IPS-20b (cell line): ENCODE measurements around the gene AFF3.

Experiments used
- H3K27ac ChIP-seq: one replicate; pipeline ENCODE4 v1.5.1; 2013; ENCODE audit warnings: low read length
- H3K27me3 ChIP-seq: 2 replicates; pipeline ENCODE4 v1.6.1; 2013; ENCODE audit warnings: mild to moderate bottlenecking, low read length, inconsistent platforms; ENCODE audit not compliant: insufficient read depth
- H3K36me3 ChIP-seq: 2 replicates; pipeline ENCODE4 v1.6.1; 2013; ENCODE audit warnings: low read depth, mild to moderate bottlenecking, inconsistent platforms, low read length, moderate library complexity; ENCODE audit not compliant: insufficient read depth
- H3K4me1 ChIP-seq: 2 replicates; pipeline ENCODE4 v1.6.1; 2013; ENCODE audit warnings: mild to moderate bottlenecking, control low read depth, inconsistent platforms, low read length, moderate library complexity; ENCODE audit not compliant: insufficient read depth
- H3K4me3 ChIP-seq: 2 replicates; pipeline ENCODE4 v1.5.1; 2013; ENCODE audit warnings: mild to moderate bottlenecking, low read length, inconsistent platforms
- H3K9ac ChIP-seq: 2 replicates; pipeline ENCODE4 v1.6.1; 2013; ENCODE audit warnings: low read depth, mild to moderate bottlenecking, inconsistent platforms, low read length, moderate library complexity
- H3K9me3 ChIP-seq: 2 replicates; pipeline ENCODE4 v1.6.1; 2013; ENCODE audit warnings: mild to moderate bottlenecking, low read depth, low read length, inconsistent platforms; ENCODE audit not compliant: insufficient read depth

Gene AFF3

DNA sequence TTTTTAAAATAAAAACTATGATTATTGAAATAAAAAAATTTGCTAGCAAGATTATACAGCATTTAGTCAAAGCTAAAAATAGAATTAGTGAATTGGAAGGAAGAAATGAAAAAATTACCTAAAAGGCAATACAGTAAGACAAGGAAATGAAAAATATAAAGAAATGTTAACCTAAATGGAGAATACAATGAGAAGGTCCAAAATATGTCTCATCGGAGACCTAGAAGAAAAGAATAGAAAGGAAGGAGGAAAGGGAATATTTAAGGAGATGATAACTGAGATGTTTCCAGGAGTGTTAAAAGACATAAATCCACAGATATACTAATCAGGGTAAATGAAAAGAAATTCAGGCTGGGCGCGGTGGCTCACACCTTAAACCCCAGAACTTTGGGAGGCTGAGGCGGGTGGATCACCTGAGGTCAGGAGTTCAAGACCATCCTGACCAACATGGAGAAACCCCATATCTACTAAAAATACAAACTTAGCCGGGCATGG is 78.9 kb downstream of the AFF3 start:
- H3K9ac ChIP-seq: no peak overlapping the region
- H3K27ac ChIP-seq: no peak overlapping the region
- no peak overlapping the region for H3K4me3 ChIP-seq
- H3K4me1 ChIP-seq: no peaks in the 10 kb centered on the region
- H3K27me3 ChIP-seq: no peaks in the 10 kb centered on the region
- H3K9me3 ChIP-seq: no peaks in the 10 kb centered on the region
- no peaks in the 10 kb centered on the region for H3K36me3 ChIP-seq

DNA sequence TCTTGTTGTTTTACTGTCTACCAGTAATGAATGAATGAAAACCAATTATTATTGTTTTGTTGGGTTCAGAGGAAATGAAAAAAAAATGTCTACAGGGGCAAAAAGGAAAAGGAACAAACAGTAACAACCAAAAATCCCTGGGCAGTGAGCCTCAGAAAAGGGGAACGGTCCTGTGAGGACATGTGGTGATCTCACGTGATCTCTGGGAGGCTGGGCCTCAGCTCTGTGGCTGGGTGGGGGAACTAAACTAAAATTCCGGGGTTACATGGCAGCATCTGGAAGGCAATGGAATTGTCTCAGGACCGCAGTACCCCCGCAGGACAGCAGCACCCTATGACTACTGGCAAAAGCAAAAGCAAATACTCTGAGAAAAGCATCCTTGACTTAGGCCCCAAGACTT is 80.1 kb downstream of the AFF3 start:
- no peaks in the 10 kb centered on the region for H3K36me3 ChIP-seq
- no peak overlapping the region for H3K27ac ChIP-seq
- H3K9me3 ChIP-seq: no peaks in the 10 kb centered on the region
- no peaks in the 10 kb centered on the region for H3K27me3 ChIP-seq
- H3K9ac ChIP-seq: no peak overlapping the region
- H3K4me3 ChIP-seq: no peak overlapping the region
- H3K4me1 ChIP-seq: no peaks in the 10 kb centered on the region

DNA sequence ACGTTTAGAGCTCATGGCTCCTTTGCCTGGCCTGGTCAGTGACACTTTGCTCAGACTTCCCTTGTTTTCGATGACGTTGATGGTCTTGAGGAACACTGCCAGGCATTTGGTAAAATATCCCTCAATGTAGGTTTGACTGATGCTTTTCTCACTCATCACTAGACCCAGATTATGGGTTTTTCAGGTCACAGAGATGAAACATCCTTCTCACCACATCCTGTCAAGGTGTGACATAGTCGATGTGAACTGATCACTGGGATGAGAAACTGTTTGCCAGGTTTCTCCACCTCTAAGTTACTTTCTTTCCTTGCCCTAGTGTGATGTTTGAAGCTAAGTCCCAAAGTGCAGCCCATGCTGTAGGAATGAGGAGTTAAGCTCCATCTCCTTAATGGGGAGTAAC is 81.5 kb downstream of the AFF3 start:
- Histone ChIP-seq H3K4me1 (no peaks in the 10 kb centered on the region), H3K27me3 (no peaks in the 10 kb centered on the region), H3K4me3 (no peak overlapping the region), H3K9ac (no peak overlapping the region), H3K36me3 (no peaks in the 10 kb centered on the region), H3K27ac (no peak overlapping the region), H3K9me3 (no peaks in the 10 kb centered on the region)

DNA sequence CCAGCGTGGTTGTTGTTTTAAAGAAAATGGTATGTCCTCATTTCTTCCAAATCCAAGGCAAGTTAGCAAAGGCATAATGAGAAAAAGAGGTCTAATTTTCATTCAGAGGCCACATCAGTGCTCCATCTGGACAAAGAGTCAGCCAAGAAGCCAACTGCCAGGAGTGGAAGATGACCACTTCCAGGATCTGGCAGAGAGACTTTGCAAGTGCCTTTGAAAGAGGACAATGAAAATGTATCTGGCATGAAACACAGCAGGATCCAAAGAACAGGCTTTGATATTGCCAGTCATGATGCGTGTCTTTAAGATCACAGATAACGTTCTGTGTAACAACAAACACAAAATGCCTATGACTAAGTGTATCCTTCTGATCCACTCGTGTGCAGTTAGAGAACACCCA is 82.8 kb downstream of the AFF3 start:
- H3K9me3 ChIP-seq: no peaks in the 10 kb centered on the region
- no peaks in the 10 kb centered on the region for H3K27me3 ChIP-seq
- H3K4me3 ChIP-seq: no peak overlapping the region
- H3K36me3 ChIP-seq: no peaks in the 10 kb centered on the region
- no peak overlapping the region for H3K27ac ChIP-seq
- no peaks in the 10 kb centered on the region for H3K4me1 ChIP-seq
- H3K9ac ChIP-seq: no peak overlapping the region

DNA sequence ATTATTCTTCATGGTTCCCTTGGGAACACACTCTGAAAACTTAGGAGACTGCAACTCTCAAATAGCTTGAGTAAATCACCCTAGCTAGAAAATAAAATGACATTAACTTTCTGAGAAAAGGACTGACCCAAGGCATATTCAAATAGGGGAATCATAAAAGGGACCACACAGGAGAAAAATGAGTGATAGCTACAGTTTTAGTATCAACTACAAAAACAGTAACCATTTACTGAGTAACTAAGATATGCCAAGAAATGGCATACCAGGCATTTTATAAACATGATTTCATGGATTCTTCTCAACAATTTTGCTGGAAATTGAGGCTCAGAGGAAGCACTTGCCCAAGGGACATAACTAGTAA is 84.5 kb downstream of the AFF3 start:
- H3K4me1 ChIP-seq: no peaks in the 10 kb centered on the region
- no peaks in the 10 kb centered on the region for H3K36me3 ChIP-seq
- H3K4me3 ChIP-seq: no peak overlapping the region
- H3K9ac ChIP-seq: no peak overlapping the region
- H3K27ac ChIP-seq: no peak overlapping the region
- H3K9me3 ChIP-seq: no peaks in the 10 kb centered on the region
- H3K27me3 ChIP-seq: no peaks in the 10 kb centered on the region

DNA sequence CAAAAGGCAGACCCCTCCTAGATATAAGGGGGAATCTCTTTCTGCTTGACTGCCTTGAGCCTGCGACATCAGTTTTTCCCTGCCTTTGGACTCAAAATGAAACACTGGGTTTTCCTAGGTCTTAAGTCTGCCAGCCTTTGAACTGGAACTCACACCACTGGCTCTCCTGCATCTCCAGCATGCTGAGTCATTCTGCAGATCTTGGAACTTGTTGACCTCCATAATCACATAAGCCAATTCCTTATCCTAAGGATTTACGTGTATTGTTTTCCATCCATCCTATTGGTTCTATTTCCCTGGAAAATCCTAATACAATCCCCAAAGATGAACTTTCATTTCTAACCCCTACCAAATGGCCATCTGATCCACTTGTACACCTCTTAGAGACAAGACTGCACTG is 88.0 kb downstream of the AFF3 start:
- H3K9ac ChIP-seq: no peak overlapping the region
- H3K27ac ChIP-seq: no peak overlapping the region
- H3K4me3 ChIP-seq: no peak overlapping the region
- no peaks in the 10 kb centered on the region for H3K36me3 ChIP-seq
- no peaks in the 10 kb centered on the region for H3K27me3 ChIP-seq
- H3K9me3 ChIP-seq: no peaks in the 10 kb centered on the region
- no peaks in the 10 kb centered on the region for H3K4me1 ChIP-seq

DNA sequence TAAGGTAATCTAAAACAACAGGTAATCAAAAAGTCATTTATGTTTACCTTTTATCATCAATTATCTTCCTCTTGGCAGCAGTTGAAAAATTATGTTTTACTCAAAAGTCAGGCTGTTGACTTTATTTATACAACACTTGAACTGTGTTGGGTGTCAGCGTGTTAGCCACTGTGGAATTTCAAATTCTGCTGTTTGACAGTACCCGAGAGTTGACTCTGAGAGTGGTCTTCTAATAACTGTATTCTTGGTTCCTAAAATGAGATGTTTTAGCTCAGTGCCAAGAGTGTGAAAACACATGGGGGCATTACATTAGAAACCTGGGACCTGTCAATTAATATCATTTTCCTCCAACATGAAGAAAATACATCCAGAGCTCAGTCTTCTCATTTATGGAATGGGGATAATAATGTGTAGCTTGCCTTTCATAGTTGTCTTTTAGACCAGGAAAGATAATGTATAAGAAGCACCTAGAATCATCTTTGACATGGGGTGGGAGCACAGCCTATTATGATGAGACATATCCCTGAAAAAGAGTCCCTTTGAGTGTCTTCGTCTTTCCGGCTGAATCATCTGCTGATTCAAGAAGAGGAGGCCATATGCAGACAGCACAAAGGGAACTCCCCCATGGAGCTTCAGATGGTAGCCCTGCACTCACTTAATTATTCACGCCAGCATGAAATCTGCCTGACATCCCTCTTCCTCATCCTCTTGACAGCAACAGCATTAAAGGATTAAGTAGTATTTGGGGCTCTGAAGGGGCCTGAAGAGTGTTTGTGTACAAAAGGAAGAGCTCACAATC is 89.1 kb downstream of the AFF3 start:
- Histone ChIP-seq H3K9ac (no peak overlapping the region), H3K27ac (no peak overlapping the region), H3K36me3 (no peaks in the 10 kb centered on the region), H3K4me1 (no peaks in the 10 kb centered on the region), H3K27me3 (no peaks in the 10 kb centered on the region), H3K9me3 (no peaks in the 10 kb centered on the region), H3K4me3 (no peak overlapping the region)

DNA sequence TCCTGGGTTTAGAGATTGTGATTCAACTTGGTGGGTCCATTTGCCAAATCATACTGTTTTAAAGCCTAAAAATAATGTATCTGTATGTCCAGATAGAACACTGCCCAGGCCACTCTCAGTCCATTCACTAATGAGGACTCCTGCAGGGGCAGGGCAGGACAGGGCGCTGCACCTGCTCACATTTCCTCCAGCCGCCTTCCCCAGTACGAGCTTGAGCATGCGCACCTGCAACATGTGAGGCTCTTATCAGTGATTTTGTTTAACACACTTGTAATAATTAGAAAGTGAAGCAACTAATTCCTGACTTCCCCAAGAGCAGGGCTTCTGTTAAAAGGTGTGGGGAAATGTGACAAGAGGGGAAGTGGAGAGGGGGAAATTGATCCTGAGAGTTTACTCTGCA is 89.7 kb downstream of the AFF3 start:
- Histone ChIP-seq H3K4me3 (no peak overlapping the region), H3K9me3 (no peaks in the 10 kb centered on the region), H3K27me3 (no peaks in the 10 kb centered on the region), H3K36me3 (no peaks in the 10 kb centered on the region), H3K9ac (no peak overlapping the region), H3K27ac (no peak overlapping the region), H3K4me1 (no peaks in the 10 kb centered on the region)

DNA sequence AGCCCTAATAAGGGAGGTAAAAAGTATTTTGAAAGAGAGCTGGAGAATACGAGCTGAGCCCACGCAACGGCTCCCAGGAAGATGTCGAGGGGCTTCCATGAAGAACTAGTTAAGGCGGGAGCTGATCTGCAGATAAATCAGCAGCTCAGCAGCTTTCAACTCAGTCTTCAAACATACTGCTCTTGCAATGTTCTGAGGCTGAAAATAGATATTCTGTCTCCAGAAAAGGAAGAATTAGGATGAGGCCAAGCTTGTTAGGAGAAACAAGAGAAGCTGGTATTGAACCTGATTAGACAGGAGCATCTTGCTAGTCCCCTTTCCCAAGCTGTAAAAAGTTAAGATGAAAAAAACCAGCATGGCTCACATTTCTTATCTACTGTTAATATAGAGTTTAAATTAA is 91.1 kb downstream of the AFF3 start:
- no peaks in the 10 kb centered on the region for H3K9me3 ChIP-seq
- H3K9ac ChIP-seq: no peak overlapping the region
- H3K27ac ChIP-seq: no peak overlapping the region
- no peaks in the 10 kb centered on the region for H3K36me3 ChIP-seq
- no peak overlapping the region for H3K4me3 ChIP-seq
- no peaks in the 10 kb centered on the region for H3K27me3 ChIP-seq
- no peaks in the 10 kb centered on the region for H3K4me1 ChIP-seq

DNA sequence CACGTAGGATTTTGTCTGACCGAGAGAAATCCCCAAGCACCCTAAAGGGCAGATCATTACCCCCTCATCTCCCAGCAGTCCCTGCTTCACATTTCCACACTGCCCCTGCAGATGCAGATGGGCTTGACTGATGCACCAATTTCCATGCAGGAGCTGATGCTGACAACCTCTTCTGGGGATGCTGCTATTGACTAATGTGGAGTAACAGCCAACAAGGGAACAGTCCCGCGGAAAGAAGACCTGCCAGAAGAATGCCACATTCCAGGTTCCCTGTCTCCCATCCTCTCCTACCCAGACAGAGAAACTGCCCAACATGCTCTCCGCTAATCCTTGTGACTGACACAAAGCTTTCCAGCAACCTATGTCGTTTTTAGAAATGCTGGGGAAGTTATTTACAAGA is 91.7 kb downstream of the AFF3 start:
- H3K4me3 ChIP-seq: no peak overlapping the region
- no peaks in the 10 kb centered on the region for H3K9me3 ChIP-seq
- no peaks in the 10 kb centered on the region for H3K36me3 ChIP-seq
- H3K9ac ChIP-seq: no peak overlapping the region
- no peak overlapping the region for H3K27ac ChIP-seq
- no peaks in the 10 kb centered on the region for H3K27me3 ChIP-seq
- H3K4me1 ChIP-seq: no peaks in the 10 kb centered on the region

DNA sequence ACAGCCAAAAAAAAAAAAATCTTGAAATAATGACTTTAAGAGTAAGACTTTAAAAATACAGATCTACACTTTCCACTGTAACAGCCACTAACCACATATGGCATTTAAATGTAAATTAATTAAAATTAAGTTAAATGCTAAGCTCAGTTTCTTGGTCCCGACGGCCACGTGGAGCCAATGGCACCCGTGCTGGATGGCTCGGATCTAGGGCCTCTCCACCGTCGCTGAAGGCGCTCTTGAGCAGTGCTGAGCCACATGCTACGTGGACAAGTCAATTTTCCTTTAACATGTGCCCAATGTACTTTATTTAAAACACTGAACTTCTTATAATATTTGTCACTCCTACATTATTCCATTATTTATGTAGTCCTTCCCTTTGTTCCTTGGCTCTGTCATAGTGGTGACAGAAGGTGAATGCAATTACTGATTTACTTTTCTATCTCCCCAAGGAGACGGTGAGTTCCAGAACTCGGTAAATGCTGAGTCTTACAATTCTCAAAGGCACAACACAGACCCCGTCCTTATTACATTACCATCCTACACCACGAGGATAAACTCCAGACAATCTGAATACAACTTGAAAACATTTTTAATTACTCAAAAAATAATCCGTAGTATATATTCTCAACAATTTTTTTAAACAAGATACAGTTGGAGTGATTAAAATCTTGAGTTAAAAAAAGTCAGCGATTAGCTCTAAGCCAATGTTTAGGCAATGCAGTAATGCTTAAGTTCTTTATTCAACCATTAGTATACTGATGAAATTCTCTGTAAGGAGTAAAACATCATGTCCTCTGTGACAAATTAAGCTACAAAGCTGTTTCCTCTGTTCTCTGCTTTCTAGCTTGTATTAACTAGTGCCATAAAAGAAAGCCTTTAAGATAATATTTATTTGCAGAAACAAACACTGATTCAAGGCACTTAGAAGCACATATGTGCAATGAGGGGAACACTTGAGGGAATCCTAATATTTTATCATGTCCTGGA is 95.1 kb downstream of the AFF3 start:
- Histone ChIP-seq H3K4me1 (no peaks in the 10 kb centered on the region; the same call in 1 of the 2 replicates), H3K27ac (no peak overlapping the region), H3K4me3 (no peak overlapping the region), H3K9ac (no peak overlapping the region), H3K36me3 (no peaks in the 10 kb centered on the region), H3K9me3 (no peaks in the 10 kb centered on the region), H3K27me3 (no peaks in the 10 kb centered on the region)

DNA sequence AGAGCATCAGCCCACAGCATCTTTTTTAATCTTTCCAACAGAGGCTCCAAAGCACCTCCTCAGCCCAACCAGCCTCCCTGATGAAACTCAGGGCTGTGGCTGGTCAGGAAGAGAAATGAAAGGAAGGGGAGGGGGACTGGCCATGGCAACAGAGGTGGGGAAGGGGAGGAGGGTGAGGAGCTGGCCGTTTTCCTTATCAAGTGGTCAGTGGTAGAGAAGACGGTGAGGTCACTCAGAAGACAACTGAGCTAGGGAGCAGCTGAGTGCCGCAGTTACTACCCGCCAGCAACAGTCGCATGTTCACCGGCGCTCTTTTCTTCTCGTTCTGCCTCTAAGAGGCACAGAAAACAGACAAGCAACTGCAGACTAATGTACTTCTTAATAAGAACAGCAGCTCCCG is 97.4 kb downstream of the AFF3 start:
- Histone ChIP-seq H3K27me3 (peaks cover 5% of the 10 kb centered on the region; the same call in 1 of the 2 replicates), H3K9ac (no peak overlapping the region), H3K27ac (no peak overlapping the region), H3K36me3 (no peaks in the 10 kb centered on the region), H3K4me1 (no peaks in the 10 kb centered on the region; the same call in 1 of the 2 replicates), H3K9me3 (no peaks in the 10 kb centered on the region), H3K4me3 (no peak overlapping the region)
